DND-41 (cell line): ENCODE measurements around the gene SAMD1.

ENCODE experiments used
- CTCF ChIP-seq: IDR thresholded peaks from 2 replicates; pipeline ENCODE4 v1.5.1; 2012; ENCODE audit warnings: borderline replicate concordance, low read length, moderate library complexity, mild to moderate bottlenecking; ENCODE audit not compliant: poor library complexity, severe bottlenecking; ENCODE audit errors: extremely low read depth
- EZH2 ChIP-seq: IDR thresholded peaks from 3 replicates; pipeline ENCODE4 v1.6.1; 2012; ENCODE audit warnings: borderline replicate concordance, low read depth, mild to moderate bottlenecking, moderate library complexity, low read length, inconsistent platforms; ENCODE audit not compliant: severe bottlenecking

- TF ChIP-seq CTCF, result no peak
- no peak for TF ChIP-seq EZH2
These were observed 7.9 kb downstream of the SAMD1 start for GRCh38 chr19:14082675-14082960.
